Astrocyte (in vitro differentiated cells and primary cell): ENCODE data around the gene PRR36. TPM values are rescaled to one million over a fixed set of nuclear protein-coding genes. Genes with fewer than 3 reads are reported as not detected.

Source experiments
- DNase-seq: peaks from one replicate; pipeline ENCODE4 v3.0.0-alpha.2; 2010; ENCODE audit warnings: low read depth
- FAIRE-seq: peaks from 2 replicates; lab custom pipeline; 2011; peaks lifted over from hg19 to GRCh38; lab: Jason Lieb, UNC
- H2AFZ ChIP-seq: 2 replicates; pipeline ENCODE4 v1.6.0; 2012; ENCODE audit warnings: low read depth, low read length, inconsistent platforms
- H3K27ac ChIP-seq: 2 replicates; pipeline ENCODE4 v1.5.1; 2011; ENCODE audit warnings: low read depth, low read length, inconsistent platforms
- H3K27me3 ChIP-seq: 2 replicates; pipeline ENCODE4 v1.6.0; 2011; ENCODE audit warnings: low read length, inconsistent platforms; ENCODE audit not compliant: insufficient read depth
- H3K36me3 ChIP-seq: 2 replicates; pipeline ENCODE4 v1.5.1; 2011; ENCODE audit warnings: low read length, inconsistent platforms; ENCODE audit not compliant: insufficient read depth
- H3K4me1 ChIP-seq: 2 replicates; pipeline ENCODE4 v1.5.1; 2011; ENCODE audit warnings: low read length, inconsistent platforms; ENCODE audit not compliant: insufficient read depth
- H3K4me2 ChIP-seq: 2 replicates; pipeline ENCODE4 v1.6.0; 2012; ENCODE audit warnings: low read length, inconsistent platforms
- H3K4me3 ChIP-seq: 2 replicates; pipeline ENCODE4 v1.5.1; 2011; ENCODE audit warnings: low read depth, mild to moderate bottlenecking, low read length, inconsistent platforms; ENCODE audit not compliant: insufficient read depth
- H3K79me2 ChIP-seq: 2 replicates; pipeline ENCODE4 v1.6.0; 2012; ENCODE audit warnings: mild to moderate bottlenecking, low read length, inconsistent platforms; ENCODE audit not compliant: insufficient read depth
- H3K9ac ChIP-seq: 2 replicates; pipeline ENCODE4 v1.6.0; 2012; ENCODE audit warnings: mild to moderate bottlenecking, low read length, inconsistent platforms
- H3K9me3 ChIP-seq: 2 replicates; pipeline ENCODE4 v1.5.1; 2012; ENCODE audit warnings: low read depth, mild to moderate bottlenecking, low read length, inconsistent platforms; ENCODE audit not compliant: insufficient read depth
- H4K20me1 ChIP-seq: 2 replicates; pipeline ENCODE4 v1.6.0; 2012; ENCODE audit warnings: low read length, inconsistent platforms; ENCODE audit not compliant: insufficient read depth
- H3K27ac Mint-ChIP-seq: one replicate; pipeline ENCODE4 v1.8.0; 2021; ENCODE audit warnings: mild to moderate bottlenecking, mixed read lengths; ENCODE audit not compliant: unreplicated experiment
- H3K27me3 Mint-ChIP-seq: one replicate; pipeline ENCODE4 v1.8.0; 2021; ENCODE audit warnings: low read depth, mixed read lengths; ENCODE audit not compliant: unreplicated experiment
- H3K36me3 Mint-ChIP-seq: one replicate; pipeline ENCODE4 v1.8.0; 2021; ENCODE audit warnings: low read depth, mixed read lengths; ENCODE audit not compliant: unreplicated experiment
- H3K4me1 Mint-ChIP-seq: one replicate; pipeline ENCODE4 v1.8.0; 2021; ENCODE audit warnings: low read depth, mixed read lengths; ENCODE audit not compliant: unreplicated experiment
- H3K4me3 Mint-ChIP-seq: one replicate; pipeline ENCODE4 v1.8.0; 2021; ENCODE audit warnings: mild to moderate bottlenecking, moderate library complexity, mixed read lengths; ENCODE audit not compliant: unreplicated experiment
- H3K9me3 Mint-ChIP-seq: one replicate; pipeline ENCODE4 v1.8.0; 2021; ENCODE audit warnings: mild to moderate bottlenecking, mixed read lengths; ENCODE audit not compliant: unreplicated experiment
- EZH2 ChIP-seq: IDR thresholded peaks from 2 replicates; pipeline ENCODE4 v1.6.1; 2012; ENCODE audit warnings: mild to moderate bottlenecking, low read length, inconsistent platforms; ENCODE audit not compliant: insufficient read depth
- total RNA-seq: library from RNA; stranded (reverse); gene quantifications from 2 replicates; pipeline ENCODE4 v1.2.1, GENCODE V29; 2021
- TF ChIP-seq, protein P1 (sequence below): IDR thresholded peaks from 2 replicates; pipeline ENCODE4 v1.5.1; 2011; ENCODE audit warnings: low read depth, mild to moderate bottlenecking, inconsistent platforms, low read length, moderate library complexity; ENCODE audit not compliant: insufficient read depth

The PRR36 gene
- total RNA-seq, 1 donor from 2014 or later = 1.3 TPM

DNA sequence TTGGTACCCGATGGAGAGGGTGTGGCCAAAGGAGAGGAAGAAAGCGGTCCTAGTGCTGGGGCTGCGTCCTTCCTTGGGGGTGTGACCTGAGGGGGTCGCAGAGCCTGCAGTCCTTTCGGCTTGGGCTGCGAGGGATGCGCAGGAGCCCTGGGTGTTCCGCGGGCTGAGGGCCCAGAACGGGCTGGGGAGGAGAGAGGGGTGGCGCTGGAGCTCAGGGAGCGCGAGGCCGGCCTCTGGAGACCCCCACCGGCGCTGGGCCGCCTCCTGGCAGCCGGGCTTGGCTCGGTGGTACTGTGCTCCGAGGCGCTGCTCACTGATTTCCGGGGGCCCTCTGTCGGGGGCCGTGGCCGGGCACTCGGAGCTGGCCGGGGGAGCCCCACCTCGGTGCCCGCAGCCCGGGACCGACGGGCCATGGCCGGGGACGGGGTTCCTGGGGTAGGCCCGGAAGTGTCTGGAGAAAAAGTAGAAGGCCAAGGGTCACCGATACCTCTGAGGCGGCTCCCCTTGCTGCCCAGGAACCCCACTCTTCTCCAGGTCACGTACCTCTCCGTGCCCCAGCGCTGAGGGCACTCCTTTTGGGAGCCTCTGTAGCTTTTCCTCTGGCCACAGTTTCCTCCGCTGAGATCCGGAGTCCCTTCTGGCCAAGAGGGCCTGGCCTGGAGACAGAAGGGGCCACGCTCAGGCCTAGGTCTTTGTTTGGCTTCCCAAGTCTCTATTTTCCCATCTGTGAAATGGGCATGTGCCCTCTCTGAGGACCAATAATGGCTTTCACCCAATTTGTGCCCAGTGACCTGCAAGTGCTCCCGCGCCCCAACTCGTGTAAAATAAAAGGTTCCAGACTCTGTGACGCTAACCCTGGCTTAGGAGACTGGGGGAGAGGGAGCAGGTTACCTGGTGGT lies 1.6 kb downstream of the PRR36 start:
- FAIRE-seq (no peak), DNase-seq (no peak)
- Histone ChIP-seq H2AFZ (no peak overlapping the region), H3K27ac (no peak overlapping the region), H3K9ac (no peak overlapping the region), H3K4me3 (no peak overlapping the region), H3K4me2 (peak overlapping the region; percentile 89), H3K27me3 (peaks cover 12% of the 10 kb centered on the region), H3K4me1 (peaks cover 12% of the 10 kb centered on the region), H3K79me2 (no peaks in the 10 kb centered on the region), H3K36me3 (no peaks in the 10 kb centered on the region), H4K20me1 (no peaks in the 10 kb centered on the region), H3K9me3 (no peaks in the 10 kb centered on the region)
- no peak overlapping the region for H3K27ac Mint-ChIP-seq
- H3K4me3 Mint-ChIP-seq = no peak overlapping the region
- H3K9me3 Mint-ChIP-seq = no peaks in the 10 kb centered on the region
- H3K4me1 Mint-ChIP-seq = peaks cover 8% of the 10 kb centered on the region
- TF ChIP-seq, protein P1, sequence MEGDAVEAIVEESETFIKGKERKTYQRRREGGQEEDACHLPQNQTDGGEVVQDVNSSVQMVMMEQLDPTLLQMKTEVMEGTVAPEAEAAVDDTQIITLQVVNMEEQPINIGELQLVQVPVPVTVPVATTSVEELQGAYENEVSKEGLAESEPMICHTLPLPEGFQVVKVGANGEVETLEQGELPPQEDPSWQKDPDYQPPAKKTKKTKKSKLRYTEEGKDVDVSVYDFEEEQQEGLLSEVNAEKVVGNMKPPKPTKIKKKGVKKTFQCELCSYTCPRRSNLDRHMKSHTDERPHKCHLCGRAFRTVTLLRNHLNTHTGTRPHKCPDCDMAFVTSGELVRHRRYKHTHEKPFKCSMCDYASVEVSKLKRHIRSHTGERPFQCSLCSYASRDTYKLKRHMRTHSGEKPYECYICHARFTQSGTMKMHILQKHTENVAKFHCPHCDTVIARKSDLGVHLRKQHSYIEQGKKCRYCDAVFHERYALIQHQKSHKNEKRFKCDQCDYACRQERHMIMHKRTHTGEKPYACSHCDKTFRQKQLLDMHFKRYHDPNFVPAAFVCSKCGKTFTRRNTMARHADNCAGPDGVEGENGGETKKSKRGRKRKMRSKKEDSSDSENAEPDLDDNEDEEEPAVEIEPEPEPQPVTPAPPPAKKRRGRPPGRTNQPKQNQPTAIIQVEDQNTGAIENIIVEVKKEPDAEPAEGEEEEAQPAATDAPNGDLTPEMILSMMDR = no peak
- TF ChIP-seq EZH2 = no peak
- no peaks in the 10 kb centered on the region for H3K36me3 Mint-ChIP-seq
- H3K27me3 Mint-ChIP-seq = peaks cover 16% of the 10 kb centered on the region

DNA sequence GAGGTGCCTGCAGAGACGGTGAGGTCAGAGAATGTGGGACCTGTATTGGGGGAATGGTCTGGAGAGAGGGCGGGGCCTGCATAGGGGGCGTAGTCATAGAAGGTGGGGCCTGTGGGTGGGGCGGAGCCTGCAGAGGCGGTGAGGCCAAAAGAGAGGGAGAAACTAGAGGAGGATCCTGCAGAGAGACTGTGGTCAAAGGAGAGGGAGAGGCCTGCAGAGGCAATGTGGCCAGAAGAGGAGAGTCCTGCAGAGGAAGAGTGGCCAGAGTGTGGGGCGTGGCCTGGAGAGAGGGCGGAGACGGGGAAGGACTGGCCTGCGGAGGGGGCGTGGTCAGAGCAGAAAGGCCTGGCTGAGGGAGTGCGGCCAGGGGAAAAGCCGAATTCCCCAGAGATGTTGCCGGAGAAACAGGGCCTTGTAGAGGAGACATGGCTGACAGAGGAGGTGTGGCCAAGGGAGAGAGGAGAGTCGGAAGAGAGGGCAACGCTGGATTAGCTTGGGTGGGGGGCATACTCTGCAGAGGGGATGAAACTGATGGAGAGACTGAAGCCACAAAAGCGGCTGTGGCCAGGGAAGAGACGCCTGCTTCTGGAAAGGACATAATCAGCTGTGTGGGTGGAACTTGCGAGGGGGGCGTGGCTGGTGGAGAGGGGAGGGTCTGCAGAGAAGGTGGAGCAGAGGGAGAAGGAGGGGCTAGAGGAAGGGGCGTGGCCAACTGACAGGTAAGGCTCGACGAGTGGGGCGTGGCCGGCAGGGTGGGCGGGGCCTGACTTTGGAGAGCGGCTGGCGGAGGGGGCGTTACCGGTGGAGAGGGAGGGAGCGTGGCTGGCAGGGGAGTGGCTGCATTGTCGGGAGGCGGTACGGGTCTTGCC lies 2.5 kb downstream of the PRR36 start:
- Histone ChIP-seq H2AFZ (peak overlapping the region; percentile 89), H3K9ac (peak overlapping the region; percentile 35), H3K27me3 (peaks cover 18% of the 10 kb centered on the region), H3K79me2 (no peaks in the 10 kb centered on the region), H3K4me2 (peak overlapping the region; percentile 89), H3K4me3 (peak overlapping the region; percentile 39), H3K9me3 (no peaks in the 10 kb centered on the region), H4K20me1 (no peaks in the 10 kb centered on the region), H3K27ac (no peak overlapping the region), H3K36me3 (no peaks in the 10 kb centered on the region), H3K4me1 (peaks cover 12% of the 10 kb centered on the region)
- DNase-seq (peak; percentile 78), FAIRE-seq (no peak)
- H3K36me3 Mint-ChIP-seq = no peaks in the 10 kb centered on the region
- H3K27me3 Mint-ChIP-seq = peaks cover 17% of the 10 kb centered on the region
- TF ChIP-seq EZH2 = no peak
- TF ChIP-seq, protein P1 = no peak
- no peaks in the 10 kb centered on the region for H3K9me3 Mint-ChIP-seq
- peaks cover 4% of the 10 kb centered on the region for H3K4me1 Mint-ChIP-seq
- peak overlapping the region; percentile 56 for H3K4me3 Mint-ChIP-seq
- H3K27ac Mint-ChIP-seq = peak overlapping the region; percentile 55
